ENCODE results near the gene RSPRY1. TPM values are rescaled to one million over a fixed set of nuclear protein-coding genes. Genes with fewer than 3 reads are reported as not detected.
"Not testable (repeated sequence)": the region's sequence is repeated elsewhere in the genome, so short reads cannot be mapped to it uniquely, and the experiment has no call there.

The RSPRY1 gene
- total RNA-seq, 1 donor from 2014 or later = 34.8 TPM

- intact Hi-C loops (cut with micrococcal nuclease) = no loop called here
Measured at GRCh38 chr16:57268804-57269800, 83.0 kb downstream of the RSPRY1 start.

GRCh38 chr16:57270221-57271062 lies 84.3 kb downstream of the RSPRY1 start:
- intact Hi-C loops (cut with micrococcal nuclease) = no loop called here

GRCh38 chr16:57271063-57271345 lies 84.9 kb downstream of the RSPRY1 start:
- intact Hi-C loops (cut with micrococcal nuclease) = no loop called here

- intact Hi-C loops (cut with micrococcal nuclease) = no loop called here
Measured at GRCh38 chr16:57271867-57272495, 85.9 kb downstream of the RSPRY1 start.

- intact Hi-C loops (cut with micrococcal nuclease) = no loop called here
Measured at GRCh38 chr16:57273359-57273758, 87.2 kb downstream of the RSPRY1 start.

GRCh38 chr16:57273826-57274225 lies 87.7 kb downstream of the RSPRY1 start:
- intact Hi-C loops (cut with micrococcal nuclease) = no loop called here

GRCh38 chr16:57275946-57276345 lies 89.8 kb downstream of the RSPRY1 start:
- intact Hi-C loops (cut with micrococcal nuclease) = not testable (repeated sequence)

GRCh38 chr16:57276596-57276995 lies 90.5 kb downstream of the RSPRY1 start:
- intact Hi-C loops (cut with micrococcal nuclease) = no loop called here

GRCh38 chr16:57277586-57277985 lies 91.5 kb downstream of the RSPRY1 start:
- intact Hi-C loops (cut with micrococcal nuclease) = loop anchor here (1.0 kb wide), 2 partner anchors 23 to 32 kb away; partner anchors contain the start of gene ARL2BP

GRCh38 chr16:57278494-57278893 lies 92.4 kb downstream of the RSPRY1 start:
- intact Hi-C loops (cut with micrococcal nuclease) = no loop called here

GRCh38 chr16:57279780-57280638 lies 93.9 kb downstream of the RSPRY1 start:
- intact Hi-C loops (cut with micrococcal nuclease) = no loop called here

GRCh38 chr16:57281791-57282190 lies 95.7 kb downstream of the RSPRY1 start:
- intact Hi-C loops (cut with micrococcal nuclease) = no loop called here

GRCh38 chr16:57282510-57283213 lies 96.5 kb downstream of the RSPRY1 start:
- intact Hi-C loops (cut with micrococcal nuclease) = no loop called here

- intact Hi-C loops (cut with micrococcal nuclease) = no loop called here
Measured at GRCh38 chr16:57283214-57283958, 97.3 kb downstream of the RSPRY1 start.

- intact Hi-C loops (cut with micrococcal nuclease) = no loop called here
Measured at GRCh38 chr16:57283959-57284208, 97.8 kb downstream of the RSPRY1 start.

- intact Hi-C loops (cut with micrococcal nuclease) = no loop called here
Measured at GRCh38 chr16:57284209-57284951, 98.3 kb downstream of the RSPRY1 start, which contains the start of gene PLLP. TSS of gene PLLP (minus strand) at chr16:57284672. CDS start at chr16:57284540, 132 bp downstream.

- intact Hi-C loops (cut with micrococcal nuclease) = no loop called here
Measured at GRCh38 chr16:57284952-57285363, 98.8 kb downstream of the RSPRY1 start.

GRCh38 chr16:57285379-57285778 lies 99.2 kb downstream of the RSPRY1 start:
- intact Hi-C loops (cut with micrococcal nuclease) = no loop called here

Measured in T-helper 2 cell treated with Interferon-gamma antibody and Interleukin-4, amounts not matched to agents 100 ng/mL and 5 ng/mL, for 36 hours (primary cell).